Stromal cell of bone marrow (primary cell): ENCODE results near the gene AP3B1.
"Not testable (repeated sequence)": the region's sequence is repeated elsewhere in the genome, so short reads cannot be mapped to it uniquely, and the experiment has no call there.

Source experiments
- DNase-seq: peaks from one replicate; pipeline ENCODE4 v3.0.0-alpha.2; 2012; ENCODE audit warnings: low read depth

Gene AP3B1

DNA sequence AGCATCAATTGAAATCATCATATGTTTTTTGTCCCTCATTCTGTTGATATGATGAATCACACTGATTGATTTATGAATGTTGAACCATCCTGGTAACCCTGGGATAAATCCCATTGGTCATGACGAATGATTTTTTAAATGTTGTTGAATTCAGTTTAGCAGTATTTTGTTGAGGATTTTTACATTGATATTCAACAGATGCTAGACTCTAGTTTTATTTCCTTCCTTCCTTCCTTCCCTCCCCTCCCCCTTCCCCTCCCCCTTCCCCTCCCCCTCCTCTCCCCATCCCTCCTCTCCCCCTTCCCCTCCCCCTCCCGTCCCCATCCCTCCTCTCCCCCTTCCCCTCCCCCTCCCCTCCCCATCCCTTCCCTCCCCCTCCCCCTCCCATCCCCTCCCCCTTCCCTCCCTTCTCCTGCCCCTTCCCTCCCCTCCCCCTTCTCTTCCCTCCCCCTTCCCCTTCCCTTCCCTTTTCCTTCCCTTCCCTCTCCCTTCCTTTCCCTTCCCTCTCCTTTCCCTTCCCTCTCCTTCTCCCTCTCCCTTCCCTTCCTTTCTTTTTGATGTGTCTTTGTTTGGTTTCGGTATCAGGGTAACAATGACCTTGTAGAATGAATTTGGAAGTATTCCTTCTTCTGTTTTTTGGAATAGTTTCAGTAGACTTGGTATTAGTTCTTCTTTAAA, 142.8 kb downstream of the AP3B1 start:
- DNase-seq = no peak

DNA sequence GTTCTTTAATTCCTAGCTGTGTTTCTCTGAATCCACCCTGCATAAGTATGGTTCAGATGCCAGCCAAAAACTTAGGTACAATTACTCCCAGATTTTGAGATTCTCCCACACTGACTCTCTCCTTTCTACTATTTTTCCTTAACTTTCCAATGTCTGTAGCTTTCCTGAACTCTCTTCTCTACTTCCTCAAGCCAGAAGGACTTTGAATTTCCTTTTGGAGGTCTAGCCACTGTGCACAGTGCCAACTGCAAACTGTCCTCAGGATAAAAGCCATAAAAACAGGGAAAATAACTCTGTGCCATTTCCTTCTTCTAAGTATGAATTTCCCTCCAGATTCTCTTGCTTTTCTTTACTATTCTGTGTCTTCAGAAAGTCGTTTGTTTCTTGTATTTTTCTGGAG, 157.2 kb downstream of the AP3B1 start:
- DNase-seq = no peak

DNA sequence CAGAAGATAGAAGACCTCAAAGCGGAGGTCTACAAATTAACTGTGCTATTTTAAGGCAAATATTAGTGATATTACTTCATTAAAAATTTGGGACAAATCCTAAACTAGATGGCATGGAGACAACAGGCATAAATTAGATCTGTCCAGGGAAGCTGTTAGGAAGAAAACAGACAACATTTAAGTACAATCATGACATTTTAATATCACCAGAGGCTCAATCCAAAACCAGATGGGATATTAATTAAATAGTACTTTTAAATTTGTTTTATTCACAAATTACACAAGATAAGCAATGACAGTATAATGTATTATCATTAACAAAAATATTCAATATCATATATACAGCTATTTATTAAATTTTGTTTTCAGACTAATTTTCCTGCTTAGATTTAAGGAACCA, 161.1 kb downstream of the AP3B1 start:
- no peak for DNase-seq

DNA sequence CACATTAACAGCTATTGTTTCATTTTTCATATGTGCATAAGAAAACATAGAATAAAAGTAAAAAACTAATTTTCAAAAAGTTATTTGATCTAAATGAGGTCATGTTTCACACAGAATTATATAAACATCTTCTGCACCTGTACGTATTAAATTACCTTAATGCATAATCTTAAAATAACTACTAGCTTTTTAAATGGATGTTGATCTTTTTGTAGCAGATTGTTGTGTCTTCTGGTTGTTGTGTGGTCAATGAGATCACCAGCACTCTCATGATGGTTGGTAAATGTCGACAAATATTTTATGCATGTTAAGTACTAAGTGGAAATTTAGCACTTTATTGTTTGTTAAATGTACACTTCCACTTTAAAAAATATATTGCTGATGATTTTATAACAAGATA, 162.0 kb downstream of the AP3B1 start:
- DNase-seq = no peak

DNA sequence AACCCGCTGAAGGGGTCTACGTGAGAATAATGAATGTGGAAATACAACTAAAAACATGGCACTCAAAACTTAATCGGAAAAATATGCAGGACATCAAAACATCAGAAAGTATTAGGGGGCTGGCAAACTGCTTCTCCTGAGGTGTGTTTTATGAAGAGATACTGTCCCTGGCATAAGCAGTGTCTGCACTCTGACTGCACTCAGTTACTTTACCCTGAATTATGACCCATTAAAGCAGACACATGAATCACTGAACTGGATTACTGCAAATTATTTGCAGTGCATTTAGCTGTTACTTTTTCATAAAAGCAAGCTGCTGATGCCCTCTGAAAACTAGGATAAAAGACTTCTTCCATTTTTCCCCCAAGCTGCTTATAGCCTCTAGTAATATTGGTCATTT, 164.9 kb downstream of the AP3B1 start:
- DNase-seq = no peak

DNA sequence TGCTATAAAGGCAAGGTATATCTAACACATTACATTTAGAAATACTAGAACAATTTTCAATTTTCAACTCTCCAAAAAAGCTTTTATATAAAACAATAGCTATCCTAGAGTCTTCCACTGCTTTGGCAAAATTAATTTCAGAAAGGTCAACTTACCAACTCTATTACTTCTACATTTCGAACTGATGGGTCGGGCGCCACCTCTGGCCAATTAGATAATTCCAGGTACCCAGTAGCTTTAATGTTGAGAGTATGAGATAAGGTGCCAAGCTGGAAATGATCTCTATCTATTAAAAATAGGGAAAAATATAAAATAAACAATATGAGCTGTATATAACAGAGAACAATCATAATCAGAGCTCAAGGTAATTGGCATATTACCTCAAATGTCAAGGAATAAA, 166.6 kb downstream of the AP3B1 start:
- no peak for DNase-seq

DNA sequence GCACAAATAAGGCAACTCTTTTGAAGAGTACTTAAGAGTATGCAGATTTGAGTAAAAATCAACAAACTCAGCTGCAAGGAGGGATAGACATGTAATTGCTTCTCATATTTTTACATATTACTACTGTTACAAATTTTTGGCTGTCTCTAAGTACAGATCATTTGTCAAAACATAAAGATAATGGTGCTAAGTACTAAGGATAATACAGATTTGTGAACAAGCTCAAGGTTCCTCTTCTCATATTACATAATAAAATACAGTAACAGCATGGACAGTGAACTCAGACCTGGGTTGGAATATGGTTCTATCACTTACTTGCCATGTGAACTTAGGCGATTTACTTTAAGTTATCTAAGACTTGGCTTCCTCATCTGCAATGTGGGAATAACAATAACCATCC, 168.0 kb downstream of the AP3B1 start:
- DNase-seq = no peak

DNA sequence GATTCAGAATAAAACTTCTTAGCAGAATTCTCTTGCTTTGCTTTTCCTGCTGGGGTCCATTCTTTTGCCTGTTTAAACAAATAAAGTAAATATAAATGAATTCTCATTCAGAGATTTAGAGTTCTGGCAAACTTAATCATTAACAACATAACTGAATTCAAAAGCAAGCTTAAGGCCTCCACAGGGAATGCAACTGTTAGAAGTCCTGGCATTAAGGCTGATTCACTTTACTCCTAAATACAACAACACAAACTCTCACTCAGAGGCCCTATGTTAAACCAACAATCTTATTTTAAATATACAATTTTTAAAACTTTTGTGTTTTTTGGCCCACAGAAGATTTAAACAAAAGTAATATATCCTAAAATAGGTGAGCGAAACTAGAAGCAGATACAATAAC, 178.3 kb downstream of the AP3B1 start:
- no peak for DNase-seq

DNA sequence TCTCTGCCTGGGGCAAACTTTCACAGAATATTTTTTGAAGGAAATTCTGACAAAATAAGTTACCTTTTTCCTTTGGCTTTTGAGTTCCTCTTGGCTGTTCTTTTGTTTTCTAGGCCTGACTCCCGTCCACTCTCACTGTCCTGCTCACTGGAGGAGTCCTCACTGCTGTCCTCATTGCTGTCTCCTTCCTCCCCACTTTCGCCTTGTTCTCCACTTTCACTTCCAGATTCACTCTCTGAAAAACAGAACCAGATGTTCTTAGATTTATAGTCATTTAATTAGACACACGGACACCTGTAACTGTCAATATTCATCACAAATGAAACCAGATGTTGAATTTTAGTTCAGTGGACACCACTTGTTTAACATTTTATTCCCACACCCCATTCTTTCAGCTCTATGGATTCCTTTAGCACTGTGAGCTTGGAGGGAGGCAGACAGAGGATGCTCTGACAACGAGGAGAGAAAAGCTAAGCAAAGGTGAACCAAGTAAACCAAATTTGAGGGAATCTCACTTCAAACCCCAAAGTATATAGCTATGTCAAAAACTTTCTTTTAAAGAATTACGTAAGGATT, 180.7 kb downstream of the AP3B1 start:
- DNase-seq = no peak

DNA sequence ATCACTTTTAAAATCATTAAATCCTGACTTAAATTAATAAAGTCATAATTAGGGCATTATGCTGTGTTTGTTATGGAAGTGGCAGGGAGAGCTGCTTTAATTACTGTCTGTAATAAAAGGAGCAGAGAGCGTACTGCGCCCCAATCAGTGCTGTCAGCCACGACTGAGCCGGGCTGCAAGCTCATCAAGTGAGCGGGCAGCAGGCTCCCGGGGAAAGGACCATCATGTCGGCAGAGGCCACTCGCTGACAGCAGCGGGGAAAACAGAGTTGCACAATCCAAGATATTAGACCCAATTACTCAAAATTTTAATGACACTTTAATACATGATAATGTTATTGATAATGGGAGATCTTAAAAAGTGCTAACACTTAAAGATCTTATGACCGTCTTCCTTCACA, 181.6 kb downstream of the AP3B1 start:
- DNase-seq = no peak

DNA sequence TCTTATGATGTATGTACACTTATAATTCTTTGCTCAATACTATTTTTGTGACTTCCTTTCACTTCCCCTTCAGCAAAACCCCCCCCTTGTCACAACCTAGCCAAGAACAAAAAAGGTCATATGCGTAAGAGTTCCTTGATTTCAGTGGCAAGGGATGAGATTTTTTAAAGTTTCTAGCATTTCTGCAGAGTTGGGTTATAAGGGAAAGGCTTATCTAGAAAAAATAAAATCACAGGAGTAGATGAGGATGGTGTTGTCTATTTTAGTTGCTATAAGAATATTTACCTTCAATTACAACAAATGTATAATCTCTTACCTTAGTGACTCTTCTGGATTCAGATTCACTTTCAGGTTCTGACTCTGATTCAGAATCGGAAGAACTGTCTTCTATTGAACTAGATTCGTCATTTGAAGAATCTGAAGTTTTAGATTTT, 184.6 kb downstream of the AP3B1 start:
- no peak for DNase-seq

DNA sequence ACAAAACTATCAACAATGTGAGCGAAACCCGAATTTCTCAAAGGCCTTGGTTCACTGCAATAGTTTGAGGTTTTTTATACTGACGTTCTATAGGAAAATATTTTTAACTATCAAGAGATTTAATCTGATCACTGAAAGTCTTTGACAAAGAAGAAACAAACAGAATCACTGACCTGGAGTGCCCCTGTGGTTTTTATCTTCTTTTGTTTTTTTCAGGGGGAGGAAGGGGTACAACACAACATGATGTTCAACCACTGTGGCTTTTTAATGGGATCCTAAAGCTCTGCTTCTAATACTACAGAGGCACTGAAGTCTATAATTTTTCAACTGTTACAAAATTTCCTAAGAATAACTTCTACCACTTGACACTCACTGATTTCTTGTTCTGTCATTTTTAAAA, 185.9 kb downstream of the AP3B1 start:
- no peak for DNase-seq

DNA sequence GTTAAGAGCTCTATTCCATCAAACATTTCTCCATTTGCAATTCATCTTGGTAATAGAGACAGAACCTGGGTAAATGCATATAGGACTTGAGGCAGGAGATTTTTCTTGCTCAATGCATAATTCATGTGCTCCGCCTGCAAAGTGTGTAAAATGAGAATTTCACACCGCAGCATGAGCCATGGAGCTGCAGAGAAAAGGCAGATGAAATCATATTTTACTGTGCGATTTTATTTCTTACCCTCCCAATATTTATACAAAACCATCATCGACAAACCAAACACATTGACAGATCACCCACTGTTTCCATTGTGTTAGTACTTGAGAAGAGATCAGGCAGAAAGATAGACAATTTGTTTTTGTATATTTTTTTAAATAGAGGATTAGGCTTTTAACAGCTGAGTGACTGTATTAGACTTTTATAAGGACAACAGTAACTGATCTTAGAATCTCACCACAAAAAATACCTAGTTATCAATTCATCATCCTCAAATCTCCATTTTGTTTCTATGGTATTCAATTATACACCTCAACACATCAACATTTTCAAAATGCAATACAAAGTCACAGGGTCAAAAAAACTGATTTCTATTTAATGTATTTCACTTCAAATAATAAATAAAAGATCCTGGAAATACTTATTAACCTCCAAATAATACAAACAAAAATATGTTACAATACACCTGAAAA, 191.1 kb downstream of the AP3B1 start:
- DNase-seq = no peak

DNA sequence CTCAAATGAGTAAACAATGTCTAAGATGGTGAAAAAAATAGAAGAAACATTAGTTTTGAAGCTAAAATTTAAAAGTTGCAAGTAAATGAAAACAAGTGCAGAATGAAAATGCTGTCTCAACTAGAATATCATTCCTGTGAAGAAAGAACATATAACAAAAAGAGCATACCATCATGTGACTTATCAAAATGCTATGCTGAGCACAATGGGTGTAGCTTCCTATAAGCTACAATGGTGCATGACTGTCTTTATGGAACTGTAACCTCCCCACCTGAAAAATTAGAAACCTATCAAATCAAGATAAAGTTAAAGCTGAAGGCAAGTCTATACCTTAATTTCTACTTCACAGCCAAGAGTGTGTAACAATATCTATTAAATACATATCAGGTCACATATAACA, 192.0 kb downstream of the AP3B1 start:
- DNase-seq = no peak

DNA sequence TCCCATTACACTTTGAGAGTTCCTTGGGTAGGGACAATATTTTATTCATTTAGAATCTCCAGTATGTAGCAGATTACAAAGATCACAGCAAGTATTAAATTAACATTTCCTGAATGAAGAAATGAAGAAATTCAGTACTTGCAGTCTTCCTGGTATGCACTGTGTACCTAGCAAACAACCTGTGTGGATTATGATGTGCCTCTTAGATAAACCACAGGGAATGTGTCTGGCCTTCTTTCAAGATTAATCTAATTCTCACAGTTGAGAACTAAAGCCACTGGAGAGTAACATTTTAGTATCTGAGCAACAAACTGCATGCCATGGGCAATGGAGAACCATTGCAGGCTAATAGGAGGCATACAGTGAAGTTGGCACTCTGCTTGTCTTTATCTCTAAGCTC, 199.4 kb downstream of the AP3B1 start:
- no peak for DNase-seq

DNA sequence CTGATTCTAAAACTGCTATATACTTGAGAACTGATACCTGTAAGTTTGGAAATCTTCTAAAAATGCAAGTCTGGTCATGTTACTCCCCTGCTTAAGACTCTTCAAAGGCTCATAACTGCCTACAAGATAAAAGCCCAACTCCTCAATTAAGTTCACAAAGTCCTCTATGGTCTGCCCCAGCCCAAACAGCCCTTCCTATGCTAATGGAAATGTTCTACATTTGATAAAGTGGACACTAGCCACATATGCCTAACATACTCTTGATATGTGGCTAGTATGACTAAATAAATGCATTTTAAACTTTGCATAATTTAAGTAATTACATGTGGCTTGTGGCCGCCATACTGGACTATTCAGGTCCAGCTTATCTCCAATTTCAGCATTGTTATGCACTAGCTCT, 204.5 kb downstream of the AP3B1 start:
- no peak for DNase-seq

DNA sequence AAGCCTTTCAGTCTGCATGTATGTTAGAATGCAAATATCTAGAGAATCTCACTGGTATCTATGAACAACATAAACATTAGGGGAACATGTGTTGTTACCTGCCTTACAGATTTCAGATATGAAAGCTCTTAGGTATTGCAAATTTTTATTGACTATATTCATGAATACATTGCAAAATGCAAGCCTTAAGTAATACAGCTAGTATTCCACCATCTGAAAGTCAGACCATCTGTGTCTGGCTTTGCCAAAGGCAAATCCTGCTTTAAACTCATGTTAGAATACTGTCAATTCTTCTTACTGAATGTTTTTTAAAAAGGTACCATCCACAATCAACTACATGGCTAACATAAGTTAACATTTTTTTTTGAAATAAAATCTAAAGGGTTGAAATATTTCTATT, 215.6 kb downstream of the AP3B1 start:
- DNase-seq = no peak

DNA sequence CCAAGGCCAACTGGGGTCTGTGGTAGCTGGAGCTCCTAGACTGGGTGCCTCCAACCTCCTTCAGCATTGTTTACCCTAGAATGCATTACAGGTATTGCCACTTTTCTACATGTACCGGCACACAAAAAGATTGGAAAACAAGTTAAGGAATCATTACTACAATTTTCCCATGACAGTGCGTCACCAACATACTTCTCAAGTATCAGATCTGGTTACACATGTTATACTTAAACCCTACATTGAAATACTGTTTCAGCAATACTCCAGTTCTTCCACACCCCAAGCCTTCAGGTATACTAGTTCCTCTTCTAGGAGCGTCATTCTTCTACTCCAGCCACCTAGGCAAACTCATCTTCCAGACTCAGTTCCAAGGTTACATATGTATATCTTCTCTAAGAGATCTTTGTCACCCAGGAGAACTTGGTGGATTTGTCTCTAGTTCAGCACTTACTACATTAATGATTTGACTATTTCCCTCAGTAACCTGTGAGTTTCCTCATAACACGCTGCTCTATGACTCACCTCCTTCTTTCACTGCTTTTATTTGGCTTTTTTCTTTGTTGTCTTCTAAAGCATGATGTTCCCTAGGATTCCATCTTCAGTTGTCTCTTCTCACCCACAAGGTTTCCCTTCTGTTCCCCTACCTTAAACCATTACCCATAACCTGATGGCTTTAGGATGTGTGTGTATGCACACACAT, 217.0 kb downstream of the AP3B1 start:
- DNase-seq = no peak

DNA sequence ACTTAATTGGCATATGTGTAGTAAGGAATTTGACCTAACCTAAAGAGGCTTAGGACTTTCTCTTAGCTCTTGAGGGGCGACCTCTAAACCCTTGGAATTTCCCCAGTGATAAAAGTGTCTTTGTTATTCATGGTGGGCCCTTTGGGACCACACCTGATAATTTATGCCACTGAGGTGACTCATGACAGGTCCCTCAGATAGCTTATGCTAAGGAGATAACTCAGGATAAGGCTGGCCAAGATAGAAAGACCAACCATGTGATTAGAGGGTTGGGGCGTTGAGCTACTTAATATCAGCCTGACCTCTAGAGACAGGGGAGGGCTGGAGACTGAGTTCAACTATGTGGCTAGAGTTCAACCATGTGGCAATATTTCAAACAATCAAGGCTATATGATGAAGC, 218.1 kb downstream of the AP3B1 start:
- DNase-seq = no peak

DNA sequence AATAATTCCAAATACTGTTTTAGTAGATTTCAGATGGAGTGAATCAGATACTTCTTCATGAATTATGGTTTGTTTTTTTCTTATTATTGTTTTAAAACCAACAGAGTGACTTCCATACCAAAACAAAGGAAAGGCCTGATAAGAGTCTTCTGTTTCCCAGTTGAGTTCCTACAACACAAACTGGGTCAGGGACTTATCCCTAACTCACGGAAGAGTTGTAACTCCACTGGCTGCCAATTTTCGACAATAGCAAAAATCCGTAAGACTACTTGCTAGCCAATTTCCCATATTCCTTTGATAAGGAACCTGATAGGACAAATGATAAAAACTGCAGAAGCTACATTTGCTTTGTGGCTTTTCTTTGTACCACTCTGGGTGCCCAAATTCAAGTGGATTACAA, 219.2 kb downstream of the AP3B1 start:
- no peak for DNase-seq

DNA sequence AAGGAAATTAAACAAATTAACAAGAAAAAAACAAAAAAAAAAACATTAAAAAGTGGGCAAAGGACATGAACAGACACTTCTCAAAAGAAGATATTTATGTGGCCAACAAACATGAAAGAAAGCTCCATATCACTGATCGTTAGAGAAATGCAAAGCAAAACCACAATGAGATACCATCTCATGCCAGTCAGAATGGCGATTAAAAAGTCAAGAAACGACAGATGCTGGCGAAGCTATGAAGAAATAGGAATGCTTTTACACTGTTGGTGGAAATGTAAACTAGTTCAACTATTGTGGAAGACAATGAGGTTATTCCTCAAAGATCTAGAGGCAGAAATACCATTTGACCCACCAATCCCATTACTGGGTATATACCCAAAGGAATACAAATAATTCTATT, 223.8 kb downstream of the AP3B1 start:
- DNase-seq = not testable (repeated sequence)

DNA sequence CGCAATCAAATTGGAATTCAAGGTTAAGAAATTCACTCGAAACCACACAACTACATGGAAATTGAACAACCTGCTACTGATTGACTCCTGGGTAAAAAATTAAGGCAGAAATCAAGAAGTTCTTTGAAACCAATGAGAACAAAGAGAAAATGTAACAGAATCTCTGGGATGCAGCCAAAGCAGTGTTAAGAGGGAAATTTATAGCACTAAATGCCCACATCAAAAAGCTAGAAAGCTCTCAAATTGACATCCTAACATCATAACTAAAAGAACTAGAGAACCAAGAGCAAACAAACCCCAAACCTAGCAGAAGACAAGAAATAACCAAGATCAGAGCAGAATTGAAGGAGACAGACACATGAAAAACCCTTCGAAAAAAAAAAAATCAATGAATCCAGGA, 226.9 kb downstream of the AP3B1 start:
- DNase-seq = not testable (repeated sequence)

DNA sequence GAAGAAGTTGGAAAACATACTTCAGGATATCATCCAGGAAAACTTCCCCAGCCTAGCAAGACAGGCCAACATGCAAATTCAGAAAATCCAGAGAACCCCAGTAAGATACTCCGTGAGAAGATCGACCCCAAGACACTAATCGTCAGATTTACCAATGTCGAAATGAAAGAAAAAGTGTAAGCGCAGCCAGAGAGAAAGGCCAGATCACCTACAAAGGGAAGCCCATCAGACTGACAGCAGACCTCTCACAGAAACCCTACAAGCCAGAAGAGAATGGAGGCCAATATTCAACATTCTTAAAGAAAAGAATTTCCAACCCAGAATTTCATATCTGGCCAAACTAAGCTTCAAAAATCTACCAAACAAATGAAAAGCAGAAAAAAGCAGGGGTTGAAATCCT, 227.8 kb downstream of the AP3B1 start:
- not testable (repeated sequence) for DNase-seq
